KOPT-K1 (cell line): ENCODE data around the gene GNPDA1.
"Not testable (repeated sequence)": the region's sequence is repeated elsewhere in the genome, so short reads cannot be mapped to it uniquely, and the experiment has no call there.

Experiments used
- H3K27ac ChIP-seq: fragments of 200-600 bp; sonication (generic); 2 replicates; pipeline ENCODE4 v1.5.1; 2016; ENCODE audit warnings: antibody characterized with exemption, mild to moderate bottlenecking, low read depth, low read length; ENCODE audit not compliant: poor library complexity, severe bottlenecking
- H3K36me3 ChIP-seq: fragments of 200-600 bp; sonication (generic); 2 replicates; pipeline ENCODE4 v1.5.1; 2017; ENCODE audit warnings: antibody characterized with exemption, mild to moderate bottlenecking, low read length, moderate library complexity; ENCODE audit not compliant: insufficient read depth
- H3K9me3 ChIP-seq: fragments of 200-600 bp; sonication (generic); 2 replicates; pipeline ENCODE4 v1.5.1; 2017; ENCODE audit warnings: antibody characterized with exemption, low read length, mild to moderate bottlenecking; ENCODE audit not compliant: insufficient read depth, poor library complexity, severe bottlenecking

Gene GNPDA1

GRCh38 chr5:142012792-142013388 is at the start of gene GNPDA1:
Gene GNPDA1 (minus strand): TSS chr5:142013027. CDS start chr5:142012035, 992 bp downstream.
- H3K36me3 ChIP-seq = peaks cover 10% of the 10 kb centered on the region
- H3K9me3 ChIP-seq = no peaks in the 10 kb centered on the region
- peak within 1 kb of the TSS; percentile 88 for H3K27ac ChIP-seq

GRCh38 chr5:142059304-142059940 is 46.6 kb upstream of the GNPDA1 start:
- Histone ChIP-seq H3K9me3 (no peaks in the 10 kb centered on the region), H3K36me3 (no peaks in the 10 kb centered on the region), H3K27ac (no peak overlapping the region)

- Histone ChIP-seq H3K27ac (no peak overlapping the region), H3K9me3 (no peaks in the 10 kb centered on the region), H3K36me3 (no peaks in the 10 kb centered on the region)
These were observed 44.9 kb upstream of the GNPDA1 start for GRCh38 chr5:142057697-142058056.

- no peaks in the 10 kb centered on the region for H3K9me3 ChIP-seq
- H3K36me3 ChIP-seq = no peaks in the 10 kb centered on the region
- H3K27ac ChIP-seq = no peak overlapping the region
These were observed 44.2 kb upstream of the GNPDA1 start for GRCh38 chr5:142056816-142057696.

- H3K9me3 ChIP-seq = no peaks in the 10 kb centered on the region
- no peak overlapping the region for H3K27ac ChIP-seq
- no peaks in the 10 kb centered on the region for H3K36me3 ChIP-seq
These were observed 42.5 kb upstream of the GNPDA1 start for GRCh38 chr5:142055301-142055700.

- Histone ChIP-seq H3K27ac (no peak overlapping the region), H3K9me3 (no peaks in the 10 kb centered on the region), H3K36me3 (no peaks in the 10 kb centered on the region)
These were observed 40.8 kb upstream of the GNPDA1 start for GRCh38 chr5:142053426-142054151.

GRCh38 chr5:142052026-142052425 is 39.2 kb upstream of the GNPDA1 start:
- not testable (repeated sequence) for H3K27ac ChIP-seq, H3K9me3 ChIP-seq, H3K36me3 ChIP-seq

GRCh38 chr5:142048272-142048671 is 35.4 kb upstream of the GNPDA1 start:
- H3K9me3 ChIP-seq = no peaks in the 10 kb centered on the region
- no peaks in the 10 kb centered on the region for H3K36me3 ChIP-seq
- H3K27ac ChIP-seq = no peak overlapping the region

- no peaks in the 10 kb centered on the region for H3K9me3 ChIP-seq
- H3K36me3 ChIP-seq = no peaks in the 10 kb centered on the region
- H3K27ac ChIP-seq = no peak overlapping the region
These were observed 33.4 kb upstream of the GNPDA1 start for GRCh38 chr5:142046191-142046590.

GRCh38 chr5:142040881-142041280 is 28.1 kb upstream of the GNPDA1 start:
- not testable (repeated sequence) for H3K27ac ChIP-seq, H3K36me3 ChIP-seq, H3K9me3 ChIP-seq

GRCh38 chr5:142040285-142040684 is 27.5 kb upstream of the GNPDA1 start:
- H3K36me3 ChIP-seq = no peaks in the 10 kb centered on the region
- no peaks in the 10 kb centered on the region for H3K9me3 ChIP-seq
- no peak overlapping the region for H3K27ac ChIP-seq

GRCh38 chr5:142038735-142039134 is 25.9 kb upstream of the GNPDA1 start:
- Histone ChIP-seq H3K27ac (no peak overlapping the region), H3K36me3 (no peaks in the 10 kb centered on the region), H3K9me3 (no peaks in the 10 kb centered on the region)

- H3K9me3 ChIP-seq, H3K27ac ChIP-seq, H3K36me3 ChIP-seq: not testable (repeated sequence)
These were observed 24.8 kb upstream of the GNPDA1 start for GRCh38 chr5:142037599-142037998.

GRCh38 chr5:142036918-142037317 is 24.1 kb upstream of the GNPDA1 start:
- H3K36me3 ChIP-seq = no peaks in the 10 kb centered on the region
- no peaks in the 10 kb centered on the region for H3K9me3 ChIP-seq
- no peak overlapping the region for H3K27ac ChIP-seq

GRCh38 chr5:142034994-142035393 is 22.2 kb upstream of the GNPDA1 start:
- H3K36me3 ChIP-seq = no peaks in the 10 kb centered on the region
- H3K9me3 ChIP-seq = no peaks in the 10 kb centered on the region
- H3K27ac ChIP-seq = no peak overlapping the region
